Measurements from ENCODE around the gene AZGP1. TPM values are rescaled to one million over a fixed set of nuclear protein-coding genes. Genes with fewer than 3 reads are reported as not detected.
"Not testable (repeated sequence)": the region's sequence is repeated elsewhere in the genome, so short reads cannot be mapped to it uniquely, and the experiment has no call there.

AZGP1 gene
- polyA plus RNA-seq, 3 donors: 62.6 to 70.1 (median 68.7) TPM

DNA sequence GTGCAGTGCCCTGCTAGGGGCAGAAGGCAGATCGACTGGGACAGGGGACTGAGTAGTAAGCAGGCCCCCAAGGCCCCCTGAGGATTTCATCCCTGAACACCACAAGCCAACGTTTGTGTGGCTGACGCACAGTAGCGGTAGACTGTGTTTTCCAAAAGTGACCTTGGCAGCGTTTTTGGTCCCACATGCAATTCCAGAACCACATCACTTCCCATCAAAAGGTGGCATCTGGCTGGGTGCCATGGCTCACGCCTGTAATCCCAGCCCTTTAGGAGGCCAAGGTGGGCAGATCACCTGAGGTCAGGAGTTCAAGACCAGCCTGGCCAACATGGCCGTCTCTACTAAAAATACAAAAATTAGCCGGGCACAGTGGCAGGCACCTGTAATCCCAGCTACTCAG is 34.1 kb upstream of the AZGP1 start:
- DNase-seq: not testable (repeated sequence)

GRCh38 chr7:100008525-100008924 is 32.7 kb upstream of the AZGP1 start:
- no peak for DNase-seq

- DNase-seq: no peak
These were observed 32.1 kb upstream of the AZGP1 start for GRCh38 chr7:100007887-100008286.

- DNase-seq: no peak
These were observed 28.2 kb upstream of the AZGP1 start for GRCh38 chr7:100003711-100004661.

DNA sequence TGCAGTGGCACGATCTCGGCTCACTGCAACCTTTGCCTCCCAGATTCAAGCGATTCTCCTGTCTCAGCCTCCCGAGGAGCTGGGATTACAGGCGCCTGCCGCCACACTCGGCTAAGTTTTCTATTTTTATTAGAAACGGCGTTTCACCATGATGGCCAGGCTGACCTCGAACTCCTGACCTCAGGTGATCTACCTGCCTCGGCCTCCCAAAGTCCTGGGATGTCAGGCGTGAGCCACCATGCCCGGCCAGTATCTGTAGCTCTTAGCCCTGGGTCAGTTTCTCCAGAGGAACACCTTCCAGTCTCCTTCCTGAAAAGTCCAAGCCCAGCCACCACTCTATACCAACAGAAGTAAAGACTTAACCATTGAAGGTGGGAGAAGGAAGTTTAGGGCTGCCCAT is 24.4 kb upstream of the AZGP1 start:
- DNase-seq: no peak

GRCh38 chr7:99997545-99998137 is 21.8 kb upstream of the AZGP1 start:
- peak; percentile 42 for DNase-seq

- no peak for DNase-seq
These were observed 21.1 kb upstream of the AZGP1 start for GRCh38 chr7:99996755-99997544.

GRCh38 chr7:99994819-99995218 is 19.0 kb upstream of the AZGP1 start:
- no peak for DNase-seq

GRCh38 chr7:99992330-99993038 is 16.7 kb upstream of the AZGP1 start:
- no peak for DNase-seq

DNA sequence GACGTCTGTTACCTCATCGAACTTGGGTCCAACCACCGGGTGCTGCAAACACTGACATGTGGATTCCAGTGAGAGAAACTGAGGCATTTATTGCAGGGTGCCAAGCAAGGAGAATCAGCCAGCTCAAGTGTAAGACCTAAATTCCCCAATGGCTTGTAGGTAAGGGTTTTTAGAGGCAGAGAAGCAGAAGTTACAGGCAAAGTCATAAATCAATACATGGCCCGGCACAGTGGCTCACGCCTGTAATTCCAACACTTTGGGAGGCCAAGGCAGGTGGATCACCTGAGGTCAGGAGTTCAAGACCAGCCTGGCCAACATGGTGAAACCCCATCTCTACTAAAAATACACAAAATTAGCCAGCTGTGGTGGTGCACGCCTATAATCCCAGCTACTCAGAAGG is 15.7 kb upstream of the AZGP1 start:
- DNase-seq: not testable (repeated sequence)

GRCh38 chr7:99990460-99990852 is 14.6 kb upstream of the AZGP1 start:
- DNase-seq: no peak

DNA sequence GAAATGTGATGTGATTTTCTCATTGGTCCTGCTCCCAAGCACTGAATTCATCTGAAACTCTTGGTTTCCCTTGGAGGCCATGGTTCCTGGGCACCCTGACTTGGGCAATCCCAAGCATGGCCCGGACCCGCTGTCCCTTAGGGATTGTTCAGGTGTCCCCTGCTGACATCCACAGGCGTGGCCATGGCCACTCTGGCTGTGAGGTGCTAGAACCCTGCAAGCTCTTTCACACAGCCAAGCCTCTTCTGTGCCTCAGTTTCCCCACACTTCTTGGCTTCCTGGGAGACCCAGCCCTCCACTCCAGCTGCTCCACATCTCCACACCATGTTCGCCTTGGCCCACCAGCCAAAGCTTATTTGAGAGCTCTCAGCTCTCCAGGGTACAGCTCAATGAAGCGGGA is 12.0 kb upstream of the AZGP1 start:
- DNase-seq: no peak

GRCh38 chr7:99987306-99987705 is 11.5 kb upstream of the AZGP1 start:
- not testable (repeated sequence) for DNase-seq

DNA sequence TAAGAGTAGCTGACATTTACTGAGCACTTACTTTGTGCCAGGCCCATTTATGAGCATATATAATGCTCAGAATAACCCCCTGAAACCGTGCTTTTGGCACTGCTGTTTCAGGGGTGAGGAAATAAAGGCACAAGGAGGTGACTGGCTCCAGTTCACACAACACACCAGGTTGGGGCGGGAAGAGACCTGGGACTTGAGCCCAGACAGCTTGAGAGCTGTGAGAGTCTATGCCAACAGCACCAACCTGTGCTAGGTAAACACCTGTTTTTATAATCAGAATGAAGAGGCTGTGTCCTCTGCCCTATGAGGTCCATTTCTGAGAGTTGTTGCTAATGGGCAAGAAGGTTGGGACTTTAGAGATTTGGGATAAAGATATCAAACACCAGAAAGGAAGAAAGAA is 8.8 kb upstream of the AZGP1 start:
- DNase-seq: no peak

DNA sequence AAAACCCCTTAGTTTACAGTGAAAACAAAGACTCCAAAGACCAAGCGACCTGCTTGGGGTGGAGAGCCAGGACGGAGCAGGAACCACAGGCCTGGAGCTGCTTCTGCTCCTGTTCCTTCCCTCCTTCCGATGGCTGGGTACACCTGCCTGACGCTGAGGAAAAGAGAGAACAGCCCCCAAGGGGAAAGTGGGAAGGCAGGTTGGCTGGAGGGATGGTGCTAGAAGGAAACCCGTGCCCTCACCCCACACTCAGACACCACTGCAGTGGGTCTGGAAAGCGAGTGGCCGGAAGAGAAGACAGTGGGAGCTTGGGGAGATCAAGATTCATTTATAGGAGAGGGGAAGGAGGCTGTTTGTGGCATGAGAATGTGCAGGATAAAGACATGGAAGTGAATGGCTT is 5.2 kb upstream of the AZGP1 start:
- DNase-seq: not testable (repeated sequence)

DNA sequence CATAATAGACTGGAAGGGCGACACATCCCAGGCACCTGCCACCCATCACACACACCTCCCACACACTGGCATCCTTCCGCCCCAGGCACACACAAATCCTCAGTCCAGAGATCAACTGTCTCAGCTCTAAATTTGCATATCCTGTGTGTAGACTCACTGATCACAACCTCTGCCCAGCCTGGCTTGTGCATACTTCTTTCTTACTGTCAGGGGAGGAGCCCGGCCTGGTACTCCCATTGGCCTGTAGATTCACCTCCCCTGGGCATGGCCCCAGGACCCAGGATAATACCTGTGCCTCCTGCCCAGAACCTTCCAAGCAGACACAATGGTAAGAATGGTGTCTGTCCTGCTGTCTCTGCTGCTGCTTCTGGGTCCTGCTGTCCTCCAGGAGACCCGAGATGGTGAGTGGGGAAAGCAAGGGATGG is 4.6 kb upstream of the AZGP1 start:
- not testable (repeated sequence) for DNase-seq

DNA sequence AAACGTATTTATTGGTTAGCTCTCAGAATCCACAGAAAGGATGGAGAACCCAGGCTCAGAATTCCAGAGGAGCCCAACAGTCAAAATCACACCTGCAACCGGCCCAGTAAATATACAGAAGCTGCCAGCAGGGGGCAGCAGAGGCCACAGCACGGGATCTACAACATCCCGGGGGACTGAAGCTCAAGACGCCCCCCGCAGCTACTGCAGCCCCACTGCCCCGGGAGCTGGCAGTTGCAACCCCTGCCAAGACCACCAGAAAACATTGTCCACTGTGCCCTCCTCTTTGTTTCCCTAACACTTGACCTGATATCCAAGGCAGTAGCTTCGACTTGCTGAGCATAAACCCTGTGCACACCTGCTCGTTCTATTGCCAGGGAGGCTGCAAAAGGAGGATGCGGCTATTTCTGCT is 4.0 kb upstream of the AZGP1 start:
- DNase-seq: not testable (repeated sequence)

GRCh38 chr7:99976626-99977025 is 795 bp upstream of the AZGP1 start:
- no peak for DNase-seq

- no peak for DNase-seq
These were observed 1.1 kb downstream of the AZGP1 start for GRCh38 chr7:99974681-99975080.

- DNase-seq: not testable (repeated sequence)
These were observed 2.0 kb downstream of the AZGP1 start for GRCh38 chr7:99973817-99974216.

DNA sequence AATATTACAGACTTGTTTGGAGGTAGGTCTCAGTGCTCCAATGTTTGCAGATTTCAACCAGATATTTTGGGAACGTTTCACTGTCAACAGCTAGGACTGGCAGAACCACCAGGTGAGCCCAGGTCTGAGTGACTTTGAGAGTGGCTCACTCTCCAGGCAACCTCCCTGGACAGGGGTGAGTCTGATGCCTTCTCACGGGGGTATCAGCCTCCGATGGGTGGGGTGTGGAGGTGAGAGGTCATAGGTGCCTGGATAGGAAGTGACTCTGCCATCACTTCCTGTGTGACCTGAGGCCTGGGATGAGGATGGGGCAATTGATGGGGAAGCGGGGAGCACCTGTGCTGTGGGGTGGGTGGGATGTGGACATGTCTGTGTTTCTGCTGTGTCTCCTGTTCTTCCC is 4.6 kb downstream of the AZGP1 start:
- DNase-seq: no peak

GRCh38 chr7:99969813-99970212 is 6.0 kb downstream of the AZGP1 start:
- not testable (repeated sequence) for DNase-seq

All from renal pelvis (tissue), 4 donors.